ENCODE data around the gene FOXP1.

Gene FOXP1

DNA sequence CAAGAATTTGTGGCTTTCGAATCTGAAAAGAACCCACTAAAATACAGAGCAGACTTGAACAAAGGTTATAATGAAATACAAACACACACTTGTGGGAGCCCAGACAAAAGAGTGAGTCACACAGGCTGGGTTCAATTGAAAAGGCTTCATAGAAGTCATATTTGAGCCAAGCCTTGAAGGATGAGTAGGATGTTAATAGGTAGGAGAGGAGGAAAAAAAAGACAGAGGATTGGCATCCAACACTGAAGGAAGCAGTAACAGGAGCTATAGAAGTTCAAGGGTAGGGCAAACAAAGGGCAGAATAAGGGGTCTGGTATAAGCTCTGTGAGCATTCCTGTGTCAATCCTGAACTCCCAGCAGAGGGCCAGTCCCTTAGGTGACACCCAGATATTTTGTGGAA lies 325.4 kb downstream of the FOXP1 start:
- POLR2A ChIA-PET = no interaction called here
- no peak for DNase-seq (ENCODE audit: extremely low spot score)
- TF ChIP-seq, protein P1, sequence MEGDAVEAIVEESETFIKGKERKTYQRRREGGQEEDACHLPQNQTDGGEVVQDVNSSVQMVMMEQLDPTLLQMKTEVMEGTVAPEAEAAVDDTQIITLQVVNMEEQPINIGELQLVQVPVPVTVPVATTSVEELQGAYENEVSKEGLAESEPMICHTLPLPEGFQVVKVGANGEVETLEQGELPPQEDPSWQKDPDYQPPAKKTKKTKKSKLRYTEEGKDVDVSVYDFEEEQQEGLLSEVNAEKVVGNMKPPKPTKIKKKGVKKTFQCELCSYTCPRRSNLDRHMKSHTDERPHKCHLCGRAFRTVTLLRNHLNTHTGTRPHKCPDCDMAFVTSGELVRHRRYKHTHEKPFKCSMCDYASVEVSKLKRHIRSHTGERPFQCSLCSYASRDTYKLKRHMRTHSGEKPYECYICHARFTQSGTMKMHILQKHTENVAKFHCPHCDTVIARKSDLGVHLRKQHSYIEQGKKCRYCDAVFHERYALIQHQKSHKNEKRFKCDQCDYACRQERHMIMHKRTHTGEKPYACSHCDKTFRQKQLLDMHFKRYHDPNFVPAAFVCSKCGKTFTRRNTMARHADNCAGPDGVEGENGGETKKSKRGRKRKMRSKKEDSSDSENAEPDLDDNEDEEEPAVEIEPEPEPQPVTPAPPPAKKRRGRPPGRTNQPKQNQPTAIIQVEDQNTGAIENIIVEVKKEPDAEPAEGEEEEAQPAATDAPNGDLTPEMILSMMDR (IDR thresholded peaks at IDR 0.05; ENCODE audit: control extremely low read depth, extremely low read depth, low read depth, missing control alignments) = no peak
- CTCF ChIA-PET = interaction anchor here (1.1 kb wide), 1 partner anchor 9 kb away, joined by 4 read pairs; no protein-coding TSS in a partner anchor

DNA sequence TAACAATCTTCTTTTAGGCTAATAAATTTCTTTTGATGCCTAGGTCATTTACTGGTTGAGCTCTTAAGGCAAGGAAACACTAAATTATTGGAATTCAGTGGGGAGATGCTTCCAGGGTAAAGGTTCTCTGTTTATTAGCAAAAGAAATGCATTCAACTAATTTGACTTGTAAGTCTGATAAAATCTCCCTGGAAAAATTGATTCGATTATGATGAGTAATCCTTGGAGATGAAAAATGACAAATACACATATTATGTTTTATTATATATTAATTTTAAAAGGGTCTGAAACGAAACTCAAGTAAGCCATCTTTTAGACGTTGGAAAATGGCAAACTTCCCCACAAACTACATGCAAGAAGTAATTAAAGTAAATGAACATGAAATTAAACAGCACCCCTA lies 328.0 kb downstream of the FOXP1 start:
- no peak for DNase-seq (ENCODE audit: extremely low spot score)
- ChIA-PET POLR2A (no interaction called here), CTCF (interaction anchor here (1.6 to 1.9 kb wide), 3 partner anchors 9 to 13 kb away, joined by 5 to 6 read pairs (median 6); no protein-coding TSS in a partner anchor)
- TF ChIP-seq, protein P1 (IDR thresholded peaks at IDR 0.05; ENCODE audit: control extremely low read depth, extremely low read depth, low read depth, missing control alignments) = no peak

DNA sequence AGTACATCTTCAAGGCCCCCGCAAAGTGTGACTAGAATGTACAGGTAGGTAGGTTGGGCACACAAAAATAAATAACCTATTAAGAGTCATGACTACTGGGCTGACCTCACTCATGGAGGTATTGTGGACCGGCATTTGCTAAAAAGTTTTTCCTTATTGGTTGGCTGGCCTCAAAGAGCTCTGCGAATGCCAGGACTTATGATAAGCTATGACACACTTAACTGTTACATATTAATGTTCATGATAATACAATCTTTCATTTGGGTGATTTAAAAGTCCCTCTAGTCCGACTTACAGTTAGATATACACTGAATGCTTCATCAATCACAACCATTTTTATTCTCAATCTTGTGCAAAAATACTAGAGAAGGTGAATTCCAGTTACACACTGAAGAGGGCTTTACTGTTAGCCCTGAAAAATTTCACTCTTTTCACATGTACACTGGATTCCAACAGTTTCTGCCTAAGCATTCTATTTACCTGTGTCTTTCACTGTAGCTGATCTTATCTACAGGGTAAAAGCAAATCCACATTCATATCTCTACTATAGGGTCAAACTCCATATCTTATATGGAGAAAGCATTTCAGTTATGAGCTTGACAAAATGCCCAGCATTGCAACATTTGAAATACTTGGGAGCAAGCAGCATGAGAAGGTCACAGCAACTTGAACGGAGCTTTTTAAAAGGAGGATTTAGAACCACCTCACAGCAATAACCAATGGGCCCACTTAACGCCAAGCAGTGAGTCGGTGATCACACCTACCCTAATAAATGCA lies 329.1 kb downstream of the FOXP1 start:
- TF ChIP-seq, protein P1 (IDR thresholded peaks at IDR 0.05; ENCODE audit: control extremely low read depth, extremely low read depth, low read depth, missing control alignments) = no peak
- ChIA-PET CTCF (interaction anchor here (1.1 to 1.9 kb wide), 3 partner anchors 10 to 21 kb away, joined by 3 to 6 read pairs (median 5); no protein-coding TSS in a partner anchor), POLR2A (no interaction called here)
- DNase-seq (ENCODE audit: extremely low spot score) = no peak

DNA sequence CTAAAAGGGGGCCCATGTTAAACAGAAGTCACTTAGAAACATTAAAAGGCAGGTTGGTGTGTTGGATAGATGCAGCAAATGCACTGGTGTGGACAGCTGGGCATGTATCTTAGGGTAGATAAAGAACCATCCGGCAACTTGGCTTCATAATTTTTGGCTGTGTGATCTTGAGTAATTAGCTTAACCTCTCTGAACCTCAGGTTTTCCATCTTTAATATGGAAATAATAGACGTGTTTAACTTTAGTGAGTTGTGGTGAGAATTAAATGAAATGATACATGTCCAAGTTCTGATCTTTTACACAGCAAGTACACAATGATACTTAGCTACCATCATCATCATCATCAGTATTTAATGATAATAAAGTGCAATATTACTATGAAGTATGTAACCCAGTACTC lies 330.4 kb downstream of the FOXP1 start:
- TF ChIP-seq, protein P1 (IDR thresholded peaks at IDR 0.05; ENCODE audit: control extremely low read depth, extremely low read depth, low read depth, missing control alignments) = no peak
- no peak for DNase-seq (ENCODE audit: extremely low spot score)
- CTCF ChIA-PET = interaction anchor here (1.1 to 2.0 kb wide), 2 partner anchors 10 to 30 kb away, joined by 3 to 9 read pairs; no protein-coding TSS in a partner anchor
- POLR2A ChIA-PET = no interaction called here

DNA sequence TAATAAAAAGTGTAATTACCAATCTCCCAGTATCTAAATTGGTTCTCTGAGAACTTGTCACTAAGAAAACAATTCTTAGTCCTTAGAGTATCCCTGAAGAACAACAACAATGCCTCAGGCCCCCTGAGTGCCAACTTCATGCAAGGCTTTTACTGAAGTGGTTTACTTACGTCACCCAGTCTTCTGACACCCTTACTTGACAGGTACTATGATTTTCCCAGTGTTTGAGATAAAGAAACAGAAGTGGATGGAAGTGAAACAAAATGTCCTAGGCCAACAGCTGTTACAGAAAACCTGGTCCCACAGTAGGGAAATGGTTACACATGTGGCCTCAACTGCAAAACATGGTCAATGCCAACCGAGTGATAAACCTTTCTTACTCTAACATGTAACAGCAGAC lies 331.1 kb downstream of the FOXP1 start:
- ChIA-PET CTCF (interaction anchor here (1.1 to 2.0 kb wide), 2 partner anchors 10 to 31 kb away, joined by 3 to 9 read pairs; no protein-coding TSS in a partner anchor), POLR2A (interaction anchor here (0.6 kb wide), 1 partner anchor 396 kb away, joined by 4 read pairs; no protein-coding TSS in a partner anchor)
- TF ChIP-seq, protein P1 (IDR thresholded peaks at IDR 0.05; ENCODE audit: control extremely low read depth, extremely low read depth, low read depth, missing control alignments) = no peak

DNA sequence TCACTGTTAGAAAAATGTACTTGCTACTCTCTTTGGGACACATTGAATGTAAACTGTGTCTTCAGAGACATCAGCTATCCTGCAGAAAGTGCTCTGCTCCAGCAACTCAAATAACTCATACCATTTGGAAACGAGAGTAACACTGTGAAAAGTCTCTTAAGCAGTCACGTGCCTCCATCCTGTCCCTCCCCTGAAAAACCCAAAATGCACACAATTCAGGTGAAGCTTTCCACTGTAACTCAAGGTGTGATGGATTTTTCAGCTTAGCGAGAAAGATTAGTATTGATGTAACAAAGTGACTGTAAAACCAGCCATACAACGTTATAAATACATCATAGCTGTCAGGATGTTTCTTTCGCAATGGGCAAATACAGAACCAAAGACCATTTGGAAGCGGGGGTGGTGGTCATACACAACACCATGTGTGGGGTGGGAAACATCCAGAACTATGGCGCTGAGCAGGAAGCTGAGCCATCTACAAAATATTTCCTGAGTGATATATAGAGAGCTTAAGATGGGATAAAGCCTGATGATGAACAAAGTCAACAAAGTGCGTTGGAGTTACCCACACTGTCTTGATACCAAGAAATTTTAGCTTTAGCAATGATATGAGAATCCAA lies 332.3 kb downstream of the FOXP1 start:
- ChIA-PET CTCF (interaction anchor here (0.7 to 2.0 kb wide), 3 partner anchors 9 to 24 kb away, joined by 3 to 9 read pairs (median 3); no protein-coding TSS in a partner anchor), POLR2A (no interaction called here)
- DNase-seq (ENCODE audit: extremely low spot score) = no peak
- TF ChIP-seq, protein P1 (IDR thresholded peaks at IDR 0.05; ENCODE audit: control extremely low read depth, extremely low read depth, low read depth, missing control alignments) = no peak

More for the DNA sequence above, 331.1 kb downstream of the FOXP1 start:
- DNase-seq (ENCODE audit: extremely low spot score) = no peak

Measured in GM10248 (cell line).